ENCODE measurements around the gene PLAAT1.

PLAAT1 gene

GRCh38 chr3:193241716-193242115 is 694 bp downstream of the PLAAT1 start:
- TF ChIP-seq EGR1 (IDR thresholded peaks at IDR 0.05) = no peak
- TF ChIP-seq CEBPB (IDR thresholded peaks at IDR 0.05) = no peak
- TF ChIP-seq CREB1 (IDR thresholded peaks at IDR 0.05; ENCODE audit: low read depth) = no peak
- TF ChIP-seq YY1 (IDR thresholded peaks at IDR 0.05; ENCODE audit: low read depth) = no peak
- TF ChIP-seq, protein P1, sequence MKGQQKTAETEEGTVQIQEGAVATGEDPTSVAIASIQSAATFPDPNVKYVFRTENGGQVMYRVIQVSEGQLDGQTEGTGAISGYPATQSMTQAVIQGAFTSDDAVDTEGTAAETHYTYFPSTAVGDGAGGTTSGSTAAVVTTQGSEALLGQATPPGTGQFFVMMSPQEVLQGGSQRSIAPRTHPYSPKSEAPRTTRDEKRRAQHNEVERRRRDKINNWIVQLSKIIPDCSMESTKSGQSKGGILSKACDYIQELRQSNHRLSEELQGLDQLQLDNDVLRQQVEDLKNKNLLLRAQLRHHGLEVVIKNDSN (IDR thresholded peaks at IDR 0.05) = no peak
- TF ChIP-seq TCF12 (IDR thresholded peaks at IDR 0.05; ENCODE audit: low read depth) = no peak
- TF ChIP-seq RAD21 (IDR thresholded peaks at IDR 0.05; ENCODE audit: low read depth) = no peak
- TF ChIP-seq NFIC (IDR thresholded peaks at IDR 0.05) = no peak
- no peak for TF ChIP-seq ZBTB7A (IDR thresholded peaks at IDR 0.05; ENCODE audit: low read depth)
- no peak for TF ChIP-seq TEAD4 (IDR thresholded peaks at IDR 0.05)
- no peak for TF ChIP-seq FOXM1 (IDR thresholded peaks at IDR 0.05; ENCODE audit: borderline replicate concordance, low read depth)
- TF ChIP-seq REST (IDR thresholded peaks at IDR 0.05; ENCODE audit: low read depth) = no peak
- TF ChIP-seq, protein P2, sequence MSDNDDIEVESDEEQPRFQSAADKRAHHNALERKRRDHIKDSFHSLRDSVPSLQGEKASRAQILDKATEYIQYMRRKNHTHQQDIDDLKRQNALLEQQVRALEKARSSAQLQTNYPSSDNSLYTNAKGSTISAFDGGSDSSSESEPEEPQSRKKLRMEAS (IDR thresholded peaks at IDR 0.05) = no peak
- TF ChIP-seq TAF1 (IDR thresholded peaks at IDR 0.05; ENCODE audit: low read depth) = no peak
- no peak for TF ChIP-seq EP300 (IDR thresholded peaks at IDR 0.05; ENCODE audit: borderline replicate concordance)

GRCh38 chr3:193243571-193243970 is 2.5 kb downstream of the PLAAT1 start:
- TF ChIP-seq, protein P2 (IDR thresholded peaks at IDR 0.05) = no peak
- TF ChIP-seq TCF12 (IDR thresholded peaks at IDR 0.05; ENCODE audit: low read depth) = no peak
- no peak for TF ChIP-seq NFIC (IDR thresholded peaks at IDR 0.05)

DNA sequence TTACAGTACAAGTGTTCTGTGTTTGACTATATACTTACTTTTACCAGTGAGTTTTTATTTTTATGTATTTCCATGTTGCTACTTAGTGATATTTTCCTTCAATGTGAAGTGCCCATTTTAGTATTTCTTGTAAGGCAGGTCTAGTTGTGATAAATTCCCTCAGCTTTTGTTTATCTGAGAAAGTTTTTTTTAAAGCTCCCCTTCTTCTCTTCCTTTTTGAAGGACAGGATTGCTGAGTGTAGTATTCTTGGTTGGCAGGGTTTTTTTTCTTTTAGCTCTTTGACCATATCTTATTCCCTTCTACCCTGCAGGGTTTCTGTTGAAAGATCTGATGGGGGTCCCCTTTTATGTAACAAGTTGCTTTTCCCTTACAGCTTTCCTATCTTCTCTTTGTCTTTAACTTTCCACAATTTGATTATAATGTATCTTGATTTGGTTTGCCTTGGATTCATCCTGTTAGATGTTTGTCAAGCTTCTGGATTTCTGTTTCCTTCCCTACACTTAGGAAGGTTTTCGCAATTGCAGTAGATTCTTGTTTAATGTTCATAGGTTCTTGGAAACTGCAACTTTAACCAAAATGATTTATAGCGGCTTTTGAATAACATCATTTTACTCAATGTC is 7.9 kb downstream of the PLAAT1 start:
- TF ChIP-seq CEBPB (IDR thresholded peaks at IDR 0.05) (no peak), ZBTB7A (IDR thresholded peaks at IDR 0.05; ENCODE audit: low read depth) (no peak), REST (IDR thresholded peaks at IDR 0.05; ENCODE audit: low read depth) (no peak), CREB1 (IDR thresholded peaks at IDR 0.05; ENCODE audit: low read depth) (no peak), RAD21 (IDR thresholded peaks at IDR 0.05; ENCODE audit: low read depth) (no peak), FOXM1 (IDR thresholded peaks at IDR 0.05; ENCODE audit: borderline replicate concordance, low read depth) (no peak), TEAD4 (IDR thresholded peaks at IDR 0.05) (no peak), NFIC (IDR thresholded peaks at IDR 0.05) (no peak), TCF12 (IDR thresholded peaks at IDR 0.05; ENCODE audit: low read depth) (no peak), EGR1 (IDR thresholded peaks at IDR 0.05) (no peak), EP300 (IDR thresholded peaks at IDR 0.05; ENCODE audit: borderline replicate concordance) (no peak), TAF1 (IDR thresholded peaks at IDR 0.05; ENCODE audit: low read depth) (no peak), YY1 (IDR thresholded peaks at IDR 0.05; ENCODE audit: low read depth) (no peak)
- TF ChIP-seq, protein P1 (IDR thresholded peaks at IDR 0.05) = no peak
- TF ChIP-seq, protein P2 (IDR thresholded peaks at IDR 0.05) = no peak

- TF ChIP-seq, protein P2 (IDR thresholded peaks at IDR 0.05) = no peak
- no peak for TF ChIP-seq FOXM1 (IDR thresholded peaks at IDR 0.05; ENCODE audit: borderline replicate concordance, low read depth)
- no peak for TF ChIP-seq YY1 (IDR thresholded peaks at IDR 0.05; ENCODE audit: low read depth)
- no peak for TF ChIP-seq REST (IDR thresholded peaks at IDR 0.05; ENCODE audit: low read depth)
- TF ChIP-seq TAF1 (IDR thresholded peaks at IDR 0.05; ENCODE audit: low read depth) = no peak
- TF ChIP-seq TEAD4 (IDR thresholded peaks at IDR 0.05) = no peak
- TF ChIP-seq TCF12 (IDR thresholded peaks at IDR 0.05; ENCODE audit: low read depth) = no peak
- no peak for TF ChIP-seq RAD21 (IDR thresholded peaks at IDR 0.05; ENCODE audit: low read depth)
- no peak for TF ChIP-seq CEBPB (IDR thresholded peaks at IDR 0.05)
- TF ChIP-seq EGR1 (IDR thresholded peaks at IDR 0.05) = no peak
- no peak for TF ChIP-seq EP300 (IDR thresholded peaks at IDR 0.05; ENCODE audit: borderline replicate concordance)
- TF ChIP-seq CREB1 (IDR thresholded peaks at IDR 0.05; ENCODE audit: low read depth) = no peak
- TF ChIP-seq NFIC (IDR thresholded peaks at IDR 0.05) = no peak
These were observed 9.5 kb downstream of the PLAAT1 start for GRCh38 chr3:193250492-193250891.
